Measurements from ENCODE around the gene TRNAU1AP.

DNA sequence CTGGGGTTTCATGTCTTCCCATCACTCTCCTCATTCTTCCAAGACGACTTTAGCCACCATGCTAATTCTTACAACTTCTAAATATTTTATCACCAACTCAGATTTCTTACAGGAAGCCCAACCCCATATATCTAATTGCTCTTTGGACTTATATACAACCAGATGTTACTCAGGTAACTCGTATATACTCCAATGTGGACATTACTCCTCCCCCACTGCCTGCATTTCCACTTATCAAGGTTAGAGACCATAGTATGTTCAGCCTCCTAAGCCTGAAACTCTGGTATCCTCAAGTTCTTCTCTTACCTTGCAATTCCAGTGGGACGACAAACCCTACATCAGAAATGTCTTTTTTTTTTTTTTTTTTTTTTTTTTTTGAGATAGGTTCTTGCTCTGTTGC is 49.8 kb upstream of the TRNAU1AP start:
- TF ChIP-seq REST (IDR thresholded peaks at IDR 0.05; ENCODE audit: low read depth) (no peak), EGR1 (IDR thresholded peaks at IDR 0.05) (no peak), TCF12 (IDR thresholded peaks at IDR 0.05; ENCODE audit: low read depth) (no peak), CREB1 (IDR thresholded peaks at IDR 0.05; ENCODE audit: low read depth) (no peak), USF1 (IDR thresholded peaks at IDR 0.05) (no peak), TAF1 (IDR thresholded peaks at IDR 0.05; ENCODE audit: low read depth) (no peak), EP300 (IDR thresholded peaks at IDR 0.05; ENCODE audit: borderline replicate concordance) (no peak), CEBPB (IDR thresholded peaks at IDR 0.05) (no peak), YY1 (IDR thresholded peaks at IDR 0.05; ENCODE audit: low read depth) (no peak), FOXM1 (IDR thresholded peaks at IDR 0.05; ENCODE audit: borderline replicate concordance, low read depth) (no peak), RAD21 (IDR thresholded peaks at IDR 0.05; ENCODE audit: low read depth) (no peak), TEAD4 (IDR thresholded peaks at IDR 0.05) (no peak)
- TF ChIP-seq, protein P1, sequence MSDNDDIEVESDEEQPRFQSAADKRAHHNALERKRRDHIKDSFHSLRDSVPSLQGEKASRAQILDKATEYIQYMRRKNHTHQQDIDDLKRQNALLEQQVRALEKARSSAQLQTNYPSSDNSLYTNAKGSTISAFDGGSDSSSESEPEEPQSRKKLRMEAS (IDR thresholded peaks at IDR 0.05): no peak
